Cardiac fibroblast (primary cell): ENCODE data around the gene DAAM1.
A peak's percentile ranks its signal among the peaks of the same experiment; 100 is the strongest.

Experiments used
- DNase-seq, 2 donors: peaks; one replicate each; pipeline versions ENCODE4 v3.0.0 to v3.0.0-alpha.2; 2010; ENCODE audit warnings: low read depth in 2 of 2
- H3K4me3 ChIP-seq, 2 donors: replicated peaks in 1 of 2; 1 replicate in 1 of 2; 2 replicates in 1 of 2; pipeline ENCODE4 v1.5.1; 2011; ENCODE audit warnings: low read depth in 2 of 2, low read length in 2 of 2, mild to moderate bottlenecking in 2 of 2, moderate library complexity in 1 of 2
- CTCF ChIP-seq: IDR thresholded peaks from one replicate; pipeline ENCODE4 v1.5.1; 2011; ENCODE audit warnings: low read depth, mild to moderate bottlenecking, low read length, inconsistent platforms

Gene DAAM1

GRCh38 chr14:59150990-59151389 is 37.5 kb upstream of the DAAM1 start:
- no peak overlapping the region for H3K4me3 ChIP-seq
- DNase-seq: no peak

GRCh38 chr14:59154373-59154772 is 34.1 kb upstream of the DAAM1 start:
- peak in 1 of 2 donors; percentile 8 for DNase-seq
- no peak overlapping the region for H3K4me3 ChIP-seq
- TF ChIP-seq CTCF: no peak

More at GRCh38 chr14:59150990-59151389, 37.5 kb upstream of the DAAM1 start:
- no peak for TF ChIP-seq CTCF

GRCh38 chr14:59155886-59156285 is 32.6 kb upstream of the DAAM1 start:
- no peak for TF ChIP-seq CTCF
- peak in 1 of 2 donors; percentile 12 for DNase-seq
- H3K4me3 ChIP-seq: no peak overlapping the region

- no peak for DNase-seq
- no peak overlapping the region for H3K4me3 ChIP-seq
- no peak for TF ChIP-seq CTCF
Observed at GRCh38 chr14:59159169-59159568, 29.3 kb upstream of the DAAM1 start.

DNA sequence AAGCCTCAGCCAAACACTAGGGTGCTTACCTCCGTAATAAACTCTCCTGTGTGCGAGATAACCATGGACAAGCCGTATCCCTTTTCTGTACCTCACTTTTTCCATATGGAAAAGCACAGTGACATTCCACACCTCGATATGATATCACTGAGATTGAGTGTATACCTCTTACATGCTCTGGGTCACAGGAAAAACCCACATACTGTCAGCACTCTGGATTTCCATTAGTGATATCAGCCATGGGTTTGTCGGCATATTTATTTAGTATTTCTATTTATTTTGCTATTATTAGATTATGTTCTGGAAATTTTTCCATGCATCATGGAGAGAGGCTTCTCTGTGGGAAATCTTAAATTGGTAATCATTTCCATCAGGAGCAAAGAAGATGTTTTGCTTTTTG is 28.0 kb upstream of the DAAM1 start:
- DNase-seq: no peak
- no peak for TF ChIP-seq CTCF

GRCh38 chr14:59161561-59162175 is 26.8 kb upstream of the DAAM1 start:
- H3K4me3 ChIP-seq: peak overlapping the region in 1 of 2 donors; percentile 21
- no peak for TF ChIP-seq CTCF
- DNase-seq: peak; percentile 90 to 91

More for the DNA sequence above, 28.0 kb upstream of the DAAM1 start:
- H3K4me3 ChIP-seq: no peak overlapping the region

DNA sequence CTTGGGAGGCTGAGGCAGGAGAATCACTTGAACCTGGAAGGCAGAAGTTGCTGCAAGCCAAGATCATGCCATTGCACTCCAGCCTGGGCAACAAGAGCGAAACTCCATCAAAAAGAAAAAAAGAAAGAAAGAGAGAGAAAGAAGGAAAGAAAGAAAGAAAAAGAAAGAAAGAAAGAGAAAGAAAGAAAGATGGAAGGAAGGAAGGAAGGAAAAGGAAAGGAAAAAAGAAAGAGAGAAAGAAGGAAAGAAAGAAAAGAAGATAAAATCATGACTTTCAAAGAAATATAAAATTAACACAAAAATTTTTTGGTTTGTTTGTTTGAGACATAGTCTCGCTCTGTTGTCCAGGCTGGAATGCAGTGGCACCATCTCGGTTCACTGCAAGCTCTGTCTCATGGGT is 22.2 kb upstream of the DAAM1 start:
- TF ChIP-seq CTCF: no peak
- DNase-seq: no peak
- no peak overlapping the region for H3K4me3 ChIP-seq
